ENCODE measurements around the gene OR52K2.

The OR52K2 gene

DNA sequence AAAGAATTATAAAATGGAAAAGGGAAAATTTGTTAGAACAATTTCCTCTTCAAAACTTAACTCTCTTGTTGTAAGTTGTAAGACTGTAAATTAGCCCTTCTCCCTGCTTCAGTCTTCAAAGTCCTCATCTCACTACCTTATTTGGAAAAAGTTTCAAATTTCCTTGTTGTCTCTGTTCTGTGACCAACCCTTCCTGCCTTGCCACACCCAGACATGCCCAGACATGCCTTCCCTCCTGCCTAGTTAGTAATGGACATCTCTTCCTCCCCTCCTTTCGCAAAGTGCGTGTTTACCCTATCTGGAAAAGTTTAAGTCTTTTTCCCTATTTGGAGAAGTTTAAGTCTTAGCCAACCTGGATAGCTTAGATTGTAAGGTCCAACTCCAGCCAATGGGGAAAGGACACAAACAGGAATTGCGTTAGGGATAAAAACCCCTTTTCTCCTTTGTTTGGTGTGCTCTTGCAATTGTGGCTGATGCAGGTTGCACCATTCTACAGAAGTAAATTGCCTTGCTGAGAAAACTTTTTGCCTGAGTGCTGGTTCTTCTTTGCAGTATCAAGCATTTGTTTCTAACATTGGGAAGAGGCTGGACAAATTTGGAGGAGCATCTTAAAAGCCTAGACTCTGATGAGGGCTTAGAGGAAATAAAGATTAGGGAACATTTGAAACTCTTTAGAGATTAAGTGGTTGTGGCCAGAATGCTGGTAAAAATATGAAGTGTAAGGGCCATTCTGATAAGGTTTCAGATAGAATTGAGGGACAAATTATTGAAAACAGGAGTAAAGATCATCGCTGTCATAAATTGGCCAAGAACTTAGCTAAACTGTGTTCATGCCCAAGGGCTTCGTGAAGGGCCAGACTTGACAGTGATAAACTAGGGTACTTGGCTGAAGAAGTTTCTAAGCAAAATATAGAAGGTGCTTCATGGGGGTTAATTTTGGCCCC lies 15.4 kb downstream of the OR52K2 start:
- H3K4me3 ChIP-seq (ENCODE audit: low read depth, low read length): no peak overlapping the region
- TF ChIP-seq, protein P1, sequence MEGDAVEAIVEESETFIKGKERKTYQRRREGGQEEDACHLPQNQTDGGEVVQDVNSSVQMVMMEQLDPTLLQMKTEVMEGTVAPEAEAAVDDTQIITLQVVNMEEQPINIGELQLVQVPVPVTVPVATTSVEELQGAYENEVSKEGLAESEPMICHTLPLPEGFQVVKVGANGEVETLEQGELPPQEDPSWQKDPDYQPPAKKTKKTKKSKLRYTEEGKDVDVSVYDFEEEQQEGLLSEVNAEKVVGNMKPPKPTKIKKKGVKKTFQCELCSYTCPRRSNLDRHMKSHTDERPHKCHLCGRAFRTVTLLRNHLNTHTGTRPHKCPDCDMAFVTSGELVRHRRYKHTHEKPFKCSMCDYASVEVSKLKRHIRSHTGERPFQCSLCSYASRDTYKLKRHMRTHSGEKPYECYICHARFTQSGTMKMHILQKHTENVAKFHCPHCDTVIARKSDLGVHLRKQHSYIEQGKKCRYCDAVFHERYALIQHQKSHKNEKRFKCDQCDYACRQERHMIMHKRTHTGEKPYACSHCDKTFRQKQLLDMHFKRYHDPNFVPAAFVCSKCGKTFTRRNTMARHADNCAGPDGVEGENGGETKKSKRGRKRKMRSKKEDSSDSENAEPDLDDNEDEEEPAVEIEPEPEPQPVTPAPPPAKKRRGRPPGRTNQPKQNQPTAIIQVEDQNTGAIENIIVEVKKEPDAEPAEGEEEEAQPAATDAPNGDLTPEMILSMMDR (IDR thresholded peaks at IDR 0.05; ENCODE audit: low read depth, low read length): no peak

DNA sequence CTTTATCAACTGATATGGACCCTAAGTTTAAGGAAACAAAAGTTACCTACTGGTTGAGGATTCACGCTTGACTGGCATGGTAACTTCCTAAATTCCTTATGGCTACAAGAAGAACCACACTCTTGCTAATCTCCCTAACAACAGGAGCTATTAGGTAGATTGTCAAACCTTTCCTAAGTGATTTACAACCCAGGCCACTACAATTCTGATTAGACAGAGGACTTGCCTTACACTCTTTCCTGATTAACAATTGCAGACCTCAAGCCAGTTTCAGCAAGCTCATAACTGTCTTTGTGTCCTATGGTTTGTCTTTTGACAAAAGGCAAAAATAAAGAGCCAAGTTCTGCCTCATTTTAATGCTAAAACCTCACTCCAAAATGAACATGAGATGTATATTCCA lies 16.3 kb downstream of the OR52K2 start:
- TF ChIP-seq, protein P1 (IDR thresholded peaks at IDR 0.05; ENCODE audit: low read depth, low read length): no peak
- H3K4me3 ChIP-seq (ENCODE audit: low read depth, low read length): no peak overlapping the region

DNA sequence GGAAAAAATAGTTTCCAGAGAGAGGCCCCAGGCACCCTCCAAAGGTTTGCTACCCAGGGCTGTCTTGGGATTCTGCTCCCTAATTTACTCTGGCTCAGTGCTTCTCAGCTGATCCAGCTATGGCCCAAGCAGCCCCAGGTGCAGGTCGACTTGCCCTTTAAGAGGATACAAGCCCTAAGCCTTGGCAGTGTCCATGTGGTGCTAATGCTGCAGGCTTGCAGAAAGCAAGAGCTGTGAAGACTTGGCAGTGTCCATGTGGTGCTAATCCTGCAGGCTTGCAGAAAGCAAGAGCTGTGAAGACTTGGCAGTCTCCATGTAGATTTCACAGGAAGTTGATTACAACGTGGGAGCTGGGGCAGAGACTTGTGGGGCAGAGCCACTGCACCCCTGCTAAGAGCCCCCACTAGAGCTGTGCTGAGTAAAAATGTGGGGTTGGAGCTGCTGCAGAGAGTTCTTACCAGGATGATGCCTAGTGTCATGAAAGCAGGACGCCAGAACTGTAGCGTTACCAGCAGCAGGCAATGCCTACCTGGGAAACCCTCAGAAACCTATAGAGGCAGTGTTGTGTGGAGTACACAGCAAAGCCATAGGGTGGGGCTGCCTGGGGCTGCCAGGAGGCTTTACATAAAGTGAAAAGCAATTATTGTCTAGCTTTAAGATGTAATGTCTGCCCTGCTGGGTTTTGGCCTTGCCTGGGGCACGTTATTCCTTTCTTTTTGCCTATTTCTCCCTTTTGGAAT lies 17.2 kb downstream of the OR52K2 start:
- TF ChIP-seq, protein P1 (IDR thresholded peaks at IDR 0.05; ENCODE audit: low read depth, low read length): no peak
- H3K4me3 ChIP-seq (ENCODE audit: low read depth, low read length): no peak overlapping the region

DNA sequence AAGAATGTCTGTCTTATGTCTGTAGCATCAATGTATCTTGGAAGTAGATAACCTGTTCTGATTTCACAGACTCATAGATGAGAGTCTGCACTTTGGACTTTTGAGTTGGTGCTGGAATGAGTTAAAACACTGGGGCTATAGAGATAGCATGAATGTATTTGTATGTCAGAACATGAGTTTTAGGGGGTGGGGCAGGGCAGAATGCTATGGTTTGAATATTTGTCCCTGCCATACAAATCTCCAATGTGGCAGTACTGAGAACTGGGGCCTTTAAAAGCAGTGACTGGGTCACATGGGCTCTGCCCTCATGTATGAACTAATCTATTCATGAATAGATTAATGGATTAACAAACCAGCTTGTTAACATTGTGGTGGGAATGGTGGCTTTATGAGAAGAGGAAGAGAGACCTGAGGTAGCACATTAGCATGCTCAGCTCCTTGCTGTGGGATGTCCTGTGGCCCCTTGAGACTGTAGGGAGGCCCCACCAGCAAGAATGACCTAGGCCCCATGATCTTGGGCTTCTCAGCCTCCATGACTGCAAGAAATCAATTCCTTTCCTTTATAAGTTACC lies 17.9 kb downstream of the OR52K2 start:
- no peak overlapping the region for H3K4me3 ChIP-seq (ENCODE audit: low read depth, low read length)
- TF ChIP-seq, protein P1 (IDR thresholded peaks at IDR 0.05; ENCODE audit: low read depth, low read length): no peak

DNA sequence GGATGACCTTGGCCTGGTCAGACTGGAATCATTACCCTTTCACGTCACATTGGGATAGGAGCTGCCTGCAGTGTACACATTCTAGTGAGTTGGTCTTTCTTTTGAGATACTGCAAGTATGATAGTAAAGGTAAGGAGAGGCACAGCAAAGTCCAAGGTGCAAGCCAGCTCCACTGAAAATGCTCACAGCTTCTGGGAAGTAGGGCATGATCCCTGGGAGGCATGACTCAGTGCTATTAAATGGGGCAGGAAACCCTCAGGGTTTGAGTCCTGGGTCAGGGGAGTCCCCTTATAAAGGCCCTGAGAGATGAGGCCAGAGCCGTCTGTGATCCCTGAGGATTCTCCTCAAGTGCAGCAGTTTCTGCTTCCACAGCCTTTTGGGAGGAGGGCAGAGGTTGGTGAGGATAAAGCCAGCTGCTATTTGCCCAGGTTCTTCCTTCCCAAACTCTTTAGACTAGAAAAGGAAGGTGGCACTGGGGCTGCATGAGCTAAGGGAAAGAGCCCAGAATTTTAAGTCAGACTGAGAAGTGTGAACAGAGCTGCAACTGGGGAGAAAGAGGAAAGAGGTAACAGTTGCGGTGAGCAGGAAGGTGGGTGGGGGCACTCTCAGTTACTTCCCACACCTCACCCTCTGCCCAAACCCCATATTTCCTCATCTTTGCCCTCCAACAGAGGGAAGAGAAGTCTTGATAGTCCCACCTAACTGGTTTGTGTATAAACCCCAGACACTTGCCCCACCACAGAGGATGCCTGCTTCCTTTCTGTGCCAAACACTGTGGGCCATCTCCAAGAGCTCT lies 18.9 kb downstream of the OR52K2 start:
- TF ChIP-seq, protein P1 (IDR thresholded peaks at IDR 0.05; ENCODE audit: low read depth, low read length): no peak
- H3K4me3 ChIP-seq (ENCODE audit: low read depth, low read length): no peak overlapping the region

DNA sequence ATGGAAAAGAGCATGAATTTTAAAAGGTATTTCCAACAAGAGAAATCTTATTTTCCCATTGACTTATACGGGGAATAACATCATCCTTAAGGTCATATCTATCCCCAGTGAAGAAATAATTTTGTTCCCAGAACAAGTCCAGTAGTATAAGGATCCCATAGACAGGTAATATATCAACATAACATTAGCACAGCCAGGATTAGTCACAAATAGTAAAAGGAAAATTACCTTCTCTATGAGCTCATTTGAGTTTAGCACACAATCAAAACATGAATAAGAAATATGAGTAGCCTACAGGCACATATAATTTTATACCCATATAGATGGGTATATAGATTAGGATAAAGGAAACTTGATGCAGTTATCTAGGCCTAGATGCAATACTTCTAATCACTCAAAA lies 30.5 kb downstream of the OR52K2 start:
- no peak overlapping the region for H3K4me3 ChIP-seq (ENCODE audit: low read depth, low read length)
- TF ChIP-seq, protein P1 (IDR thresholded peaks at IDR 0.05; ENCODE audit: low read depth, low read length): no peak

Measured in WI38 (cell line).